Measurements from ENCODE around the gene STAT5A.
"Not testable (repeated sequence)": the region's sequence is repeated elsewhere in the genome, so short reads cannot be mapped to it uniquely, and the experiment has no call there.

The STAT5A gene

DNA sequence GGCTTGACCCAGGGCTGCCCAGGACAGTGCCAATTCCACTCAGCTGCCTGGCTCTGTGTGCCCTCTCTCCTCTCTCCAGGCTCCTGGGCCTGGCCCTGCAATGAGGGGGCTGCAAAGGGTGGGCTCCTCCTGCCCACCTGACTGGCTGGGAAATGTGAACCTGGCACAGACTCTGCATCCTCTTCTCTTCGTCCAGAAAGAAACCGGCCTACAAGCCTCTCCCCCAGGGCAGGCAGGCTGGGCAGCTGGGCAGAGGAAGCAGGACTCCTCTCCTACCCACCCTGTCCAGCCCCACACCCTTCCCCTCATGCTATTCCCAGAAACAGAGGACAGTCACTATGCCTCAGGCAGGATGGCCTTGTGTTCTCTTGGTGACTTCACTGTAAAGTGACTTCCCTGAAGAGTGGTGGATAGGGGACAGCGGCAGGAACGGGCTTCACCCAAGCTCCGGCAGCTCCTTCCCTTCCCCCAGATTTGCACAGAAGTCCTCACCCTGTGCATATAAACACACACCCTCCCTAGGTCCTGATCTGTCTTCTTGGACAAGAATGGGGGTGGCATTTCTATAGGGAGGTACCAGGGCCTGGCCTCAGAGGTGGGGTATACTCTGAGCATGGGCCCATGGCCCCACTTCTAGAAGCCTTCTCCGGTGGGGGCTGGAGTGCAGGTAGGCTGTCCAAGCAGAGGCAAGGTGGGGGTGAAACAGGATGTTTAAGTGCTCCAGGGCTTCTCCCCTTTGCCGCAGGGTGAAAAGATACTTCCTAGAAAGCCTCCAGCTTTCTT, 4.9 kb upstream of the STAT5A start:
- in situ Hi-C loops (cut with MboI; ENCODE audit: low sequenced_read_pairs) = no loop called here

DNA sequence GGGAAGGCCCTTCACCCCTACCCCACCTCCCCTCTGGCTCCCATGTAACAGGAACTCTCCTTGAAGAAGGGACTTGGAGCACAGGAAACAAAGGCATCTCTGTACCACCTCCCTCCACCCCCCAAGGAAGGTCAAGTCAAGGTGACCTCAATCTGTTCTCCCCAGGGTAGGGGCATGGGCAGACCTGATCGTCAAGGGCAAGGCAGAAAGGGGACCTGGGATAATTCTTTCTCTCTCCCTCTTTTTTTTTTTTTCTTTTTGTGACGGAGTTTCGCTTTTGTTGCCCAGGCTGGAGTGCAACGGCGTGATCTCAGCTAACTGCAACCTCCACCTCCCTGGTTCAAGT, 4.3 kb upstream of the STAT5A start:
- in situ Hi-C loops (cut with MboI; ENCODE audit: low sequenced_read_pairs) = no loop called here

DNA sequence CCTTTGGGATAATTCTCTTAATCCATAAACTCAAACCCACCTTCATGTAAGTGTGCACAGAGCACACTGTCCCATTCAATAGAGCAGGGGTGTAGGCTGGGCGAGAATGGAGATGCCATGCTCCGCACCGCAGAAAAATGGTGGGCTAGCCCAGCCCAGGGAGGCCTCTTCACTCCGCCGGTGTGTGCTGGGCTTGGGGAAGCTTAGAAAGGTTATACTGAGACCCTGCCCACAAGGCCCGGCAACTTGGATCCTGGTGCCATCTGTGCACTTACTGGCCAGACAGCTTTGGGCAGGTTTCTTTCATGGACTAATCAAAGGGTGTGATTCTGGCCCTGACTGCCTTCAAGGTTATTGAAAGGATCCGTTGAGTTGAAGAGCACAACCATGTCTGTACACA, 3.7 kb upstream of the STAT5A start:
- in situ Hi-C loops (cut with MboI; ENCODE audit: low sequenced_read_pairs) = no loop called here

DNA sequence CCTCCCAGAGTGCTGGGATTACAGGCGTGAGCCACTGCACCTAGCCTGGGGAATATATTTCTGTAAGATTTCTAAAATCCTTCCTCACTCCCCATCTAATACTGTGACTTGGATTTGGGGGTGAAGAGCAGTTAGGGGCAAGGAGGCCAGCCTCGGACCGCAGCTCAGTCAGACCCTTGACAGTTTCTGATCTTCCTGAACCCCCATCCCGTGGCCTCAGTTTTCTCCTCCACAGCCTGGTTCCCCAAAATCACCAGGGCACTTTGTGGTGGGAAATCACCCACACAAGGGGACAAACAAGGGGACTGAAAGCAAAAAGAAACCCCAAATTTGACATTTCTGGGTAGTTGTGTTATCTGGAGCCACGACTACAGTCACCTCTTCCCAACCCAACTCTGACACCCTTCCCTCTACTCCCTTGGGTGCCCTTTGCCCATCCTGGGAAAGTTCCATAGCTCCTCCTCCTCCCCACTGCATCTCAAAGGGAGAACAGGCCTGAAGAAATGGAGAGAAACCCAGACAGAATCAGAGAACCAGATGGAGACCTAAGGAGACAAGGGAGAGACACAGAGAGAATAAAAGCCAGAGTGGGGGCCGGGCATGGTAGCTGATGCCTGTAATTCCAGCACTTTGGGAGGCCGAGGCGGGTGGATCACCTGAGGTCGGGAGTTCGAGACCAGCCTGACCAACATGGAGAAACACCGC, 2.8 kb upstream of the STAT5A start:
- in situ Hi-C loops (cut with MboI; ENCODE audit: low sequenced_read_pairs) = no loop called here

DNA sequence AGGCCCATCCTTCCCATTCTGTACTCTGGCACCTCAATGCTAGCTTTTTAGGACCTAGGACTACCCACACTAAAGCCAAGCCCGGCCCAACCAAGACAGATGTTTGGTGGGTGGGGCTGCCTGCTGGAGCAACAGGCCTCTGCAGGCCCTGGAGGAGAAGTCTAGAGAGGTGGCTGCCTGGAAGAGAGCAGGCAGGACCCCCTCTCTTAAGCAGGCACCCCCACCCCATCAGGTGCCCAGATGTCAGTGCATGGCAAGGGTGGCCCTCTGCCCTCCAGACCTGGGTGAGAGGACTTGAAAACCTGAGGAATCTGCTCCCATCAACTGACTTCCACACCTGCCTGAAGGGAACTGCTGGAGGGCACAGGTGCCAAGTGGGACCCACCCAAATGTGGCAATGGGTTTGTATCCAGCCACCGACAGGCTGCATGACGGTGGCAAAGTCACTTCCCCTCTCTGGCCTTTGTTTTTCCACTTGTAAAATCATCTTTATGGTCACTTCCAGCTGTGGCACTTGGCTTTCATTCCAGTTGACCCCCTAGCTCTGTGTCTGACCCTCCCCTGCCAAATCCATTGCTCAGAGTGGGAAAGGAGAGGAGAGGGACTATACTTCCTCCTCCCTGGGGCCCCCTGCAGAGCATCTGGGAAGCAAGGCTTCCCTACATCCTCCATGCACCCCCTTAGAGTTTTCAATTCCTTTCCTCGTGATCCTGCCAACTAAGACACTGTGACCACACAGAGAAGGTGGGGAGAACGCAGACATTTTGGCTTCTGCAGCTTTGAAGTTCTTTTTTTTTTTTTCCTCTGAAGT, 1.7 kb upstream of the STAT5A start:
- in situ Hi-C loops (cut with MboI; ENCODE audit: low sequenced_read_pairs) = no loop called here

DNA sequence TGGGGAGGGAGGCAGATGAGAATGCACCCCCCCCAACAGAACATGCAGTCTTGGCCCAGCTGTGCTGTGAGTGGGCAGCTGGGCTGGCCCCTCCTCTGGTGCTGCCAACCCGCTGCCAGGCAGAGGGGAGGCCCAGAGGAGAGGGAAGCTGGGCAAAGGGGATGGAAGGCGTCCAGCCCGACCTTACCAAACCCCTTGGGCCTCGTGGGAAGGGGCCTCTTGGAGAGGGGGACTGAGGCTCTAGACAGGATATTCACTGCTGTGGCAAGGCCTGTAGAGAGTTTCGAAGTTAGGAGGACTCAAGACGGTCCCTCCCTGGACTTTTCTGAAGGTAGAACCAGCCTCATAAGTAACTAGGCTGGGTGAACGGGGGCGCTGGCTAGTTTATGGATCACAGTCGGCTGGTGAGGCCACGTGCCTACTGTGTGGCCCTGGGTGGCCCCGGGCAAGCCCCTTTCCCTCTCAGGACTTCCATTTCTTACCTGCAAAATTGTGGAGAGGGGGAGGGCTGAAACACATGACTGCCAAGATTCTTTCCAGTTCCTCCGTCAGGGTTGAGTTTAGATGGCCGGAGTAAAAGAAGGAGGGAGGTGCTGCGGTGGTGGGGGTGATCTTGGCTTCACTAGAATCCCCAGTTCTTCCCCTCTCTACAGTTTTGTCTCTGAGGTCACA, 857 bp upstream of the STAT5A start:
- in situ Hi-C loops (cut with MboI; ENCODE audit: low sequenced_read_pairs) = no loop called here

DNA sequence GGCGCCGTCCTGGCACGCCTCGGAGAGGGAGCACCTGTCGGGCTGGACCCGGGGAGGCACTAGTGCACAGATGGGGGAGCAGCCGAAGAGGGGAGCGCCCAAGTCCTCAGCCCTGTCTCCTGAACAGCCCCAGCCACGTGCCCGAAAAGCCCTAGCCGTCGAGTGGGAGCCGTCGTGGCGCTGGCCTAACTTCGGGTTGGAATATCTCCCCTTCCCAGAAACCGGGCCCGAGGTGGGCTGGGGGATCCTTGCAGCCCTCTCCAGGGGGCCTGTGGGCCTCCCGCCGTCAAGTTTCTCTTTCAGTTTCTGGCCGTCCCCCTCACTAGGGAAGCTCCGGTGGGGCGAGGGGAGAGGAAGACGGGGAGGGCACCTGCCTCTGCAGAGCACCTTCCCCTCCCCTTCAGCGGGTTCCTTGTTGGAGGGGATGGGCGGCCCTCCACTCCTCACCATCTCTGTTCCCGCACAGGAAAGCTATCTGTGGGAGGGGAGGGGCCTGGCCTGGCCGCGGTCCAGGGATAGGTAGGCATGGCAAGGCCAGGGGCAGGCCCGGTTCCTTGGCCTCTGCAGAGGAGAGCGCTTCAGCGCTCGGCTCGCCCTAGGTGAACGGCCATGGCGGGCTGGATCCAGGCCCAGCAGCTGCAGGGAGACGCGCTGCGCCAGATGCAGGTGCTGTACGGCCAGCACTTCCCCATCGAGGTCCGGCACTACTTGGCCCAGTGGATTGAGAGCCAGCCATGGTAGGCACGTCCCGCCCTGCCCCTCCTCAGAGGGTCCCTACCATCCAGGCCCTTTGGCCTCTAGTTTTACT, 709 bp downstream of the STAT5A start:
- in situ Hi-C loops (cut with MboI; ENCODE audit: low sequenced_read_pairs) = no loop called here

DNA sequence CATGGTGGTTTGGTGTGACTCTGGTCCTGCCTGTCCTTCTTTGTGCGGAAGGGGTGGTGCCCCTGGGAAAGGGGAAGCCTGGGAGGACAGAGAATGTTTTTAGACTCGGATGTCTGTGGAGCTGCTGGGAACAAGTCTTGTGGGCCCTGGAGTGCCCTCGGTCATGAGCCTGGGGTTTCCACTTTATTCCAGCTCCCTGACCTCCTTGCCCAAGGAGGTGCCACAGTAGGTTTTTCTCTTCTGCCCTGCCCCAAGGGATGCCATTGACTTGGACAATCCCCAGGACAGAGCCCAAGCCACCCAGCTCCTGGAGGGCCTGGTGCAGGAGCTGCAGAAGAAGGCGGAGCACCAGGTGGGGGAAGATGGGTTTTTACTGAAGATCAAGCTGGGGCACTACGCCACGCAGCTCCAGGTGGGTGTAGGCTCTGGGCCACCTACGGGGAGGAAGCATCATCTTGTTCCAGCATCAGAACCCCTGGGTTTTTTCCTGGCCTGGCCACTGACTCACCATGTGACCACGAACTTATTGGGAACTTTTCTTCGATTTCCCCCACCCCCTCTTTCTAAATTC, 1.4 kb downstream of the STAT5A start:
- in situ Hi-C loops (cut with MboI; ENCODE audit: low sequenced_read_pairs) = no loop called here

DNA sequence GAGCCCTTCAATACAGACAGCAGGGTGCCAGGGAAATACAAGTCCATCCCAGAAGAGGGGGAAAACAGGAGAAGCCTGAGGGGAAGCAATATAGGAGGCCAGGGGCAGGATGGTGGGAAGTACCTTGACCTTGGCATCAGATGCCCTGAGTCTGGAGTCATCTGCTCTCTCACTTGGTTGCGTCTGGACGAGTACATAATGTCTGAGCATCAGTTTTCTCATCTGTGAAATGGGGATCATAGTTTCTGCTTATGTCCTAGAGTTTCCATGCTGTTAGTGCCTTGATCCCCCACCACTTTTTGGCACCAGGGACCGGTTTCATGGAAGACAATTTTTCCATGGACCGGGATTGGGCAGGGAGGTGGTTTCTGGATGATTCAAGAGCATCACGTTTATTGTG, 2.3 kb downstream of the STAT5A start:
- in situ Hi-C loops (cut with MboI; ENCODE audit: low sequenced_read_pairs) = no loop called here

DNA sequence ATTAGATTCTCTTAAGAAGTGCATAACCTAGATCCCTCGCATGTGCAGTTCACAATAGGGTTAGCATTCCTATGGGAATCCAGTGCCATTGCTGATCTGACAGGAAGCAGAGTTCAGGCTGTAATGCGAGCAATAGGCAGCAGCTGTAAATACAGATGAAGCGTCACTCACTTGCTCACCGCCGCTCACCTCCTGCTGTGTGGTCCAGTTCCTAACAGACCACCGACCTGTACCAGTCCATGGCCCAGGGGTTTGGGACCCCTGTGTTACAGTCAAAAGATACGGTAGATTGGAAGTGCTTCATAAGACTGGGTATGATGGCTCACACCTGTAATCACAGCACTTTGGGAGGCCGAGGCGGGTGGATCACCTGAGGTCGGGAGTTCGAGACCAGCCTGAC, 2.8 kb downstream of the STAT5A start:
- in situ Hi-C loops (cut with MboI; ENCODE audit: low sequenced_read_pairs) = no loop called here

DNA sequence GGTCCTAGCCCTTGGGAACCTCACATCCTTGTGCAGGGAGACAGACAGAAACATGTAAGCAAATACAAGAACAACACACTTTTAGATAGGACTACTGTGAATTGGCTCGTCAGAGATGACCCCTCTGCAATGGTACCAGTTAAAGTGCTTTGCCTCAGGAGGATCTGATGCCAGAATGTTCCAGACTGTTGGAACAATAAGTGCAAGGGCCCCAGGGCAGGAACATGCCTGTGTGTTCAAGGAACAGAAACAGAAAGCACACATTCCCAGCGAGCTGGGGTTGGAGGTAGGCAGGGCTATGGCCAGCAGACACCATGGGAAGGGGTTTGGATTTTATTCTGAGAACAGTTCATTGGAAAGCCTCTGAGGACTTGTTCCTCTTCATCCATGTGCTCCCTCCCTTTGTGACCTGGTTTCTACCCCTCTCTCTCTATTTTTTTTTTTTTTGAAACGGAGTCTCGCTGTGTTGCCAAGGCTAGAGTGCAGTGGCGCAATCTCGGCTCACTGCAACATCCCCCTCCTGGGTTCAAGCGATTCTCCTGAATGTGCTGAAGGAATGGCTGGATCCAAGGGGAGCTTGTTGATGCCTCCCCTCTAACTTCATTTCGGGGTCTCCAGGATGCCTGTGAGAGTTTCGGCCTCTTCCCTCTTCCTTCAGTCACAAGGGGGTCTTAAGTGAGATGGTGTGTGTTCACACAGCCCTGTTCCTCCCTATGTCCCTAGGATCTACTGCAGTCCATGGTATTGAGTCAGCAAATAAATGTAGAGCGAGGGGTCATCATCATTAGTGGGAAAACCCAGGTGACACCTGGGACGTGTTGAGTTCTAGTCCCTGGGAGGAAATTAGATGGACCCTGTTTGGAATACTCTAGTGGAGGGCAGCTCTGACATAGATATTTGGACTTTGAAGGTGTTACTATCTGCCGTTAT, 6.4 kb downstream of the STAT5A start:
- in situ Hi-C loops (cut with MboI; ENCODE audit: low sequenced_read_pairs) = no loop called here

DNA sequence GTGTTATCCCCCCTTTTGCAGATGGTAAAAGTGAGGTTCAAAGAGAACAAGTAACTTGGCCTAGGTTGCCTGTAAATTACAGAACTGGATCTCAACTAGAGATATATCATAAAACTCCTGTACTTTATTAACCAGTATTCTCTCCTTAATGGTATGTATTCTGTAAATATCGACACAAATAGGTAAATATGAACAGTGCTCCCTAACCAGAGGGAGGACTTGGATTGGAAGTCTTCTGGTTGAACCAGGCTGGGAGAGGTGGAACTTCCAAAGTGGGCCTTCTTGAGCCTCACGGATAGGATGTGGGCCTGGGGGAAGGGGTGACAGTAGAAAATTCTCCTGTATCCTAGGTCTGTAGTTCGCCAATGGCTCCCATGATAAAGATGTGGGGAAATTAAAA, 7.7 kb downstream of the STAT5A start:
- in situ Hi-C loops (cut with MboI; ENCODE audit: low sequenced_read_pairs) = no loop called here

DNA sequence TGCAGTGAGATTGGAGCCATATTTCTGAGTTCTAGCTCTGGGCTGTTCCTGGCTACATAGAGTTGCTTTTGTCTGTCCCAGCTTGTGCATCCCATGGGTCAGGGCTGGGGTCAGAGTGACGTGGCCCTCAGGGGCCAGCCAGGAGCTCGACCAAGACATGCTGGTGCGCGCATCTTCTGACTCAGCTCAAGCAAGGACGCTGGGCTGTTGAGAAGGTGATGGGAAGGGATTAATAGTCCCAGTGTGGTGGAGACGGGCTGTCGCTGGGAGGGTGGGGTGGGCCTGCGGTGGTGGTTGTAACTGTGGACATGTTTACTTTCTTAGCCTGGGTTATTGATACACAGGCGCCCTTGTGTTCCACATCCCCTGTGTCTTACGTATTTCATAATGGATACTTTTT, 9.5 kb downstream of the STAT5A start:
- in situ Hi-C loops (cut with MboI; ENCODE audit: low sequenced_read_pairs) = not testable (repeated sequence)

DNA sequence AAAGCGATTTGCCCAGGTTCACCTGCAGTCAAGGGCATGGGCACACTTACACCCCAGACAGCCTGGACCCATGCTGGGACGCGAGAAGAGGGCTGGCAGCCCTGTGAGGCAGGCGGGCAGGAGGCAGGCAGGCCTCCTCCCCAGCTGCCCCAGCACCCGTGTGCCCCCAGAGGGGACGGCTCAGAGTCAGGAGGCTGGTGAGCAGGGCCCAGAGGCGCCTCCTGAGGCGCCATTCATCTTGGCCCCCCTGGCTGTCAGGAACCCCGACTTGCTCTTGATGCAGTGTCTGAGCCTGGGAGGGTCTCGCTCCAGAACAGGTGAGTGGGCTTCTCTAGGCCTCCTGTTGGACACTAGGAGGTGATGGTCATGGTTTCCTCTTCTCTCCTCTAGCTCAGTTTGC, 11.1 kb downstream of the STAT5A start:
- in situ Hi-C loops (cut with MboI; ENCODE audit: low sequenced_read_pairs) = not testable (repeated sequence)

DNA sequence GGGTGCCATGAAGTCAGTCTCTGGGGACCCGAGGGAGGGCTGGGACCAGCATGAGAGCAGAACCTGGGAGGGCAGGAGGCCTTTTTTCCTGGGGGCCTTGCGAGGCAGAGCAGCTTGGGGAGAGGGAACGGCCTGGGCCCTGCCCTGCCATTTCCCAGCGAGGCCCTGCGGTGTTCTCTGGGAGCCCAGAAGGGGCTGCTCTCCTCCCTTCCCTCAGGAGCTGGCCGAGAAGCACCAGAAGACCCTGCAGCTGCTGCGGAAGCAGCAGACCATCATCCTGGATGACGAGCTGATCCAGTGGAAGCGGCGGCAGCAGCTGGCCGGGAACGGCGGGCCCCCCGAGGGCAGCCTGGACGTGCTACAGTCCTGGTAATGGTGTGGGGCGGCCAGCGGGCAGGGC, 11.6 kb downstream of the STAT5A start:
- in situ Hi-C loops (cut with MboI; ENCODE audit: low sequenced_read_pairs) = not testable (repeated sequence)

DNA sequence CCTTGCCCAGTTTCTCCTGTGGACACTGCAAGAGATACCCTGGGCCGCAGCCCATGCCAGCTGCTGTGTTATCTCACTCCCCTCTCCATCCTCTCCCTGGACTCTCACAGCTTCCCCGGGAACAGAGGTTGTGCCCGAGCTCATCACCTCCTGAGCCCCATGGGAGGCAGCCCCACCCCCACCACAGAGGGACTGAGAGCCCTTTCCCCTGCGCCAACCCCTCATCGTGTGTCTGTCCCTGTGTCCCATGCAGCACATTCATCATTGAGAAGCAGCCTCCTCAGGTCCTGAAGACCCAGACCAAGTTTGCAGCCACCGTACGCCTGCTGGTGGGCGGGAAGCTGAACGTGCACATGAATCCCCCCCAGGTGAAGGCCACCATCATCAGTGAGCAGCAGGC, 12.7 kb downstream of the STAT5A start:
- in situ Hi-C loops (cut with MboI; ENCODE audit: low sequenced_read_pairs) = no loop called here

DNA sequence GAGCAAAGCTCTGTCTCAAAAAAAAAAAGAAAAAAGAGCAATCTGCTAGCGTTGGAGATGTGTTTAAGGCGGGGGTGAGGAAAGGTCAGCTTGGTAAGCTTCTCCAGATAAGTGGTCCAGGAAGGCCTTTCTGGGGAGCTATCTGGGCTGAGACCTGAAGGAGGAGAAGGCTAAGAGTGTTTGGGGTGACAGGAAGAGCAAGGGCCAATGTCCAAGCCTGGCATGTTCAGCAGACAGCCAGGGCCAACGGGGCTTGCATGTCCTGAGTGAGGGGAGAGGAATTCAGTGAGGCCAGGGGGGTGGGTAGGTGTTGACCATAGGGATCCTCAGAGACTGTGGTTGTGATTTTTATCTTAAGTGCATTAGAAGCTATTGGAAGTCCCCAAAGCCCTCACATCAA, 15.4 kb downstream of the STAT5A start:
- in situ Hi-C loops (cut with MboI; ENCODE audit: low sequenced_read_pairs) = no loop called here

DNA sequence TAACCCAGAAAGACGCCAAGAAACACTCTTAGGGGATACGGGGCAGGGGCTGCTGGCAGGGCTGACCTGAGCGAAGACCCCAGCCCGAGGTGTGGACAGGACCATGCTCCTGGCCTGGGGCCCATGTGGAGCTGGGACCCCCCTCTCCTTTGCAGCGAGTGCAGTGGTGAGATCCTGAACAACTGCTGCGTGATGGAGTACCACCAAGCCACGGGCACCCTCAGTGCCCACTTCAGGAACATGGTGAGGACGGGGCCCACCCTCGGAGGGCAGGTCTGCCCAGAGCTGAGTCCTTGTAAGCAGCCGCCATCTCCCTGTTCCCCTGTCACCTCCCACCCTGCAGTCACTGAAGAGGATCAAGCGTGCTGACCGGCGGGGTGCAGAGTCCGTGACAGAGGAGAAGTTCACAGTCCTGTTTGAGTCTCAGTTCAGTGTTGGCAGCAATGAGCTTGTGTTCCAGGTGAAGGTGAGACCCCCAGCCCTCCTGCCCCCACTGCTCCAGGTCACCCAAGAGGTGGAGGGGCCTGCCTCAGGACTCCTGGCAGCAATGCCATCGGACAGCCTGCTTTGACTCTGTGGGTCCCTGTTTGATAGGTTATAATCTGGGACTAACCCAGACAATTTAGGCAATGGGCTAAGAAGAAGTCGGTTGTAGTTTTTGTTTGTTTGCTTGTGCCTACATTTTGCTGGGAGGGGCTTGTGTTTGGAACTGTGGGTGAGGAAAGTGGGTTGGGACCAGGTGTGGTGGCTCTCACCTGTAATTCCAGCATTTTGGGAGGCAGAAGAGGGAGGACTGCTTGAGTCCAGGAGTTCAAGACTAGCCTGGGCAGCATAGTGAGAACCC, 16.1 kb downstream of the STAT5A start:
- in situ Hi-C loops (cut with MboI; ENCODE audit: low sequenced_read_pairs) = no loop called here
